Inflammatory macrophage (primary cell): ENCODE measurements around the gene ETFB.
"Not testable (repeated sequence)": the region's sequence is repeated elsewhere in the genome, so short reads cannot be mapped to it uniquely, and the experiment has no call there.

Source experiments
- DNase-seq, 2 donors: peaks; one replicate each; pipeline ENCODE4 v3.0.0-alpha.2; 2020 to 2022
- total RNA-seq, 18 experiments: gene quantifications; one replicate each; lab custom pipeline; 2026; ENCODE audit warnings: mixed read lengths in 6 of 18, inconsistent platforms in 2 of 18; lab: John Stamatoyannopoulos, UW

ETFB gene
- 3.2 to 14.0 (median 10.4) reads per million in 18 experiments for total RNA-seq

DNA sequence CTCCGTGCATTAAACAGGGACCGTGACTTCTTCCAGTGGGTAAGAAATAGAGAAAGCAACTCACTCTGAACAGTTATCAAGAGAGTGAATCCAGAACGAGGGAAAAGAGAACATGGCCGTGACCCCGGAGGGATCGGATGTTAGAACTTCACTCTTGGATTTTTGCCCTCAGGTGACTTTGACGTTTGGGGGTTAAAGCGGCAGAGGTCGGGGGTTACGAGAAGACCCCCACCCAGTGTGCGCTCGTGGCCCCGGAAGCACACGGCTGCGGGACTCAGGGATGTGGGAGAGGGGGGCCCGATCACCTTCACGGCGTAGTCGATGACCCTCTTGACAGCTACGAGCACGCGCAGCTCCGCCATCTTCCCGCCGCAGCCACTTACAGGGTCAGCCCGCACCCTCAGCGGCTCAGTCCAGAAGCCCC, at the start of gene ETFB:
ETFB (minus strand) TSS at position 424 of the 424 bp plus-strand sequence; CDS start at position 362, 62 bp downstream.
- DNase-seq = no peak

DNA sequence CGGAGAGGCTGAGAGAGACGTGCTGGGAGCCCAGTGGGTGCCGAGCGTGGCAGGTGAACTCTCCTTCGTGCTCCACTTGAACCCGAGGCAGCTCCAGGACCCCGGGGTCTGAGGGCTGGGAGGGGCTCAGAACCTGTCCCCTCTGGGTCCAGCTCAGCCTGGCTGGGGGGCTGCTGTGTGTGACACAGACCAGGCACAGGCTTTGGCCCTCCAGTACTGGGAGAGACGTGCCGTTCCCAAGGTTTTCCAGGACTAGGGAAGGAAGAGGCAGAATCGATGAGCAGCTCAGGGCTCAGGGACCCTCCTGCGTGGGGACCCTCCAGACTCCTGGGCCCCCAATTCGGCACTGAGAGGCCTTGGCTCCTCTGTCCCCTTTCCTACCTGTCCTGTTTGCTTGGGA, 49.0 kb upstream of the ETFB start:
- no peak for DNase-seq

DNA sequence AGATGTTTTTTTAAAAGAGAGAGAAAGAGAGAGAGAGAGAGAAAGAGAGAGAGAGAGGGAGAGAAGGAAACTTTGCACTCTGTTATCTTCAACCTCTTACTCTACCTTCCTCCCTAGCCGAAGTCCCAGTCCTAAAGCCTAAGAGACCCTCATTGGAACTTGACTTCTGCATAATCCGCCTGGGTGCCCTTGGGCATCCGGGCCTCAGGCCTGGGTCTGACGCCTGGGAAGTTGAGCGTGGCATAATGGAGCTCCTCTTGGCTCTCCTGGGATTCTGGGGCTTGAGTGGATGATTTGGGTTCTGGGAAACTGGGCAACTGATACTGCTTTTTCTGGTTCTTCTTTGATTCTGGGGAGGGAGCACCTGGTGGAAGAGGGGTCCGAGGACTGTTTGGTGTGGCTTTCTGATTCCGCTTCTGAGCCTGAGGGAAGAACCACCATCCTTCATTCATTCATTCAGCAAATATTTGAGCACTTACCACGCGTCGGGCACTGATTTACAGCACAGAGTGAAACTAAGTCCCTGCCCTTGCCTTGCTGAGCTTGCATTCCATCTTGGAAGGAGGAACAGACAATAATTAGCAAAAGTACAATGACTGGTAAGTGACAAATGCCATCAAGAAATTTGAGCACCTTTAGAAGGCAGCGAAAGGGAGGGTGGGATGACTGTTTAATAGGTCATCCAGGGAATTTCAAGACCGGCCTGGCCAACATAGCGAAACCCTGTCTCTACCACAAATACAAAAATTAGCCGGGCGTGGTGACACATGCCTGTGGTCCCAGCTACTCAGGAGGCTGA, 45.0 kb upstream of the ETFB start:
- DNase-seq = no peak

DNA sequence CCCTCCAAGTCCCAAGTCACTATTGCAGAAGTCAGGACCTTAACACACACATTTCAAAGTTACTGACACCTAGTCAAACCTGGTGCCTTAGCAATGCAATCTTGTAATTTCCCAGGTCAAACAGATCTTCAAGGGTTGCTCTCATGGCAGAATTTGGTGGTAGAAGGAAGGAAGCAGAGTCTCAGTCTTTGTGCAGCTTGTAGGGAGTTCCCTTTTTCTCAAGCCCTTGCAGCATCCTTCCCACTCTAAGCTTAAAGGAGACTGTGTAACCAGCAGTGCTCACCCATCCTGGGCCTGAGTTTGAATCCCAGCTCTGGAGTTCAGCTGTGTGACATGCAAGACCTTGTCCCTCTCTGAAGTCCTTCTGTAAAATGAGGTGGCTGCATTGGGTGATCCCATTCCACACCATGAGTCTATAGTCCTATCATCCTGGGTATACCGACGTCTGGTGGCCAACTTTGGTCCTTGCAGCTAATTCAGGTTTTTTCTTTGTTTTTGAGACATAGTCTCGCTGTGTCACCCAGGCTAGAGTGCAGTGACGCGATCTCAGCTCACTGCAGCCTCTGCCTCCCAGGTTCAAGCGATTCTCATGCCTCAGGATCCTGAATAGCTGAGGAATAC, 41.4 kb upstream of the ETFB start:
- peak; percentile 89 for DNase-seq

DNA sequence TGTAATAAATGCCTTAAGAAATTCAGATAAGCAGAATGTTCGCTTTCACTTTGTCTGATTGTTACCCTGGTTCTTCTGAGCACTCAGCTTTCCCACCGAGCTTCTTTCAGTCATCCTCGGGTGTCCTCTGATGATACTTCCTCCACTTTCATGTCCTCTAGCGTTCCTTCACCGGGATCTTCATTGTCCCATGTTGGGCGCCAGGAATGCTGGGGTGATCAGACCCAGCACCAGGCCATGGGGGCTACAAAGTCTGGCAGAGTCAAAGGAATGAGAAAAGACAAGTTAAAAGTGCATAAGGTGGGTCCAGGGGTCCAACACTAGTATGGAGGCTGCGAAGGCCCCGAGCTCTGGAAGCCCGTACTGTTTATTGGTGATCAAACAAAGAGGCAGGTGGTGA, 35.9 kb upstream of the ETFB start:
- no peak for DNase-seq

DNA sequence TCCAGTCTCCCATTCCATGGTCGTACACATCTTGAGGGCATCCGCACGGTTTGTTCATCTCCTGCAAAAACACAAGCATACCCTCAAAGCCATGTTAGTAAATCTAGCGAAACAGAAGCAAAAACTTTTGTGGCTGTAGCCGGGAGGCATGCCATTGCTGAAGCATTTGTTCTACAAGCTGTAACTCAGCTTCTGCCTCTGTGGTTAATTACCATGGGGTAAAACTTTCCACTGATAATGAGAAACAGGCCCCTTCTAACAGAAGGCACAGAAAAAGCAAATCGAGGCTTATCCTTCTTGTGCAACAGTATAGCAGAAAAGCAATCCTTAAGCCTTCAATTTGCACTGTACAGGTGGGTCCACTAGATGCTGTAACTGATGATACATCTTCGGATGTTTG, 33.7 kb upstream of the ETFB start:
- not testable (repeated sequence) for DNase-seq

DNA sequence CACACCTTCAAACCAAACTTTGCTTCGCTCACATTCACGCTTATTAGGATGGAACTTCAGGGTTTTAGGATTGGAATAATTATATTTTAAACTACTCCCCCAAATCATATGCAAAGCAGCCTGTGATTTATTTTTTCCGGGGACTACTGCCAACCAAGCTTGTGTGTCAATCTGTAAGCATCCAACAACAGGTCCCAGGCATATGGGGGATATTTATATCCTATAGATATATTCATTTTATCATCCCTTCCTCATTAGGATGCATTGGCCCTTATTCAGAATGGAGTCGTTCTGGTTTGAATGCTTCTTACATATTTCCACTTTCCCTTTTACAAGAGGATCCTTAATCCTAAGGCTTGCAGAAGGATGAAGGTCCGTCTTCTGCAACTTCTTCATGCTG, 33.0 kb upstream of the ETFB start:
- DNase-seq = no peak

DNA sequence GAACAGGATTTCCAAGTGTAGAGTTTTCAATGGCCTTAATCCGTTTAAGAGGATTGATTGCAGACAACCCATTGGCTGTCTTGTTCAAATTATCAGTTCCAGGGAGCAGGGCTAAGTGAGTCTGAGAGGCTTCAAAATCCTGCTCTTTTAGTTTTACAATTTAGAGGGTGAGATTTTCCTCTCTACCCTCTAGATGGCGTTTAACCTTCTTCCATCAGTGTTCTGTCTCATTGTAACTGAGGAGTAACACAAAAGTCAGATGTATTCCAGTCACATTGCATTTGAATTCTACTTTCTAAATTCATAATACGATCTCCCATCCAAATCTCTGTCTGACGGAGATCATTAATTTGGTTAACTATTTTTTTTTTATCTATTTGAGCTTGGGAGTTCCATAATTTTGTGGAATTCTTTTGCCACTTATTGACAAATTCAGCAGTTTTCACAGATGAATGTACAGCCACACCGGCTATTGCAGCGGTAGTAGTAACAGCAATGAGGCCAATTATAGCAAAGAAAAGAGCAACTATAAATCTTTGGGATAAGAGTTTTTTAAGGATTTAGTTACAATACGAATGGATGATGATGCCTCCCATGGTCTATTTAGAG, 32.0 kb upstream of the ETFB start:
- DNase-seq = peak; percentile 22 to 46

DNA sequence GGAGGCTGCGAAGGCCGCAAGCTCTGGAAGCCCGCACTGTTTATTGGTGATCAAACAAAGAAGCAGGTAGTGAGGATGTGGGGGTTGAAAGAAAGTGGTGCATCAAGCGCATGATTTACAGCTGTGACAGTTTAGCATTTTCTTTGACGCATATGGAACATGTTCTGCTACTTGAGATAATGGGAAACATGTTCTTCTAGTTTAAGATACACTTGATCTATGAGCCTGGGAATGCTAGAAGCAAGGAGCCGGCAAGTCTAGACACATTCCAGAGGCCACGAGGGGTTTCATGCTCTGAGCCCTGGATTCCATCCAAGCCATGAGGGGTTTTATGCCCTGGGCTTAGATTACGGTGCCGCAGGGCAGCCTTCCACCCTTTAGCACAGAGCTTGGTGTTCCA, 31.3 kb upstream of the ETFB start:
- DNase-seq = not testable (repeated sequence)

DNA sequence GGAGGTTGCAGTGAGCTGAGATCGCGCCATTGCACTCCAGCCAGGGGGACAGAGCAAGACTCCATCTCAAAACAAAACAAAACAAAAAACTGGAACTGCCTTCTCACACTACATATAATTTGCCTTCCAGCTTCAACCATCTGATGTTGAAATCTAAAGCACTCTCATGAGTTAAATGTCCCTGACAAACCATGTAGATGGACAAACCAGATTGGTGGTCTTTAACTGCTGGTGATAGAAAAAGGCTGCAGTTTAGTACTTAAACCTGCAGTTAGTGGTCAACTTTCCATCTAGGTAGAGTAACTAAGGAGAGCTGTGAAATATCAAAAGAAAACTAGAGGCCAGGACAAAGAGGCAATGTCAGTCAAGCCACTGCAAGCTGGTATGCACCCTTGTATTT, 30.0 kb upstream of the ETFB start:
- no peak for DNase-seq

DNA sequence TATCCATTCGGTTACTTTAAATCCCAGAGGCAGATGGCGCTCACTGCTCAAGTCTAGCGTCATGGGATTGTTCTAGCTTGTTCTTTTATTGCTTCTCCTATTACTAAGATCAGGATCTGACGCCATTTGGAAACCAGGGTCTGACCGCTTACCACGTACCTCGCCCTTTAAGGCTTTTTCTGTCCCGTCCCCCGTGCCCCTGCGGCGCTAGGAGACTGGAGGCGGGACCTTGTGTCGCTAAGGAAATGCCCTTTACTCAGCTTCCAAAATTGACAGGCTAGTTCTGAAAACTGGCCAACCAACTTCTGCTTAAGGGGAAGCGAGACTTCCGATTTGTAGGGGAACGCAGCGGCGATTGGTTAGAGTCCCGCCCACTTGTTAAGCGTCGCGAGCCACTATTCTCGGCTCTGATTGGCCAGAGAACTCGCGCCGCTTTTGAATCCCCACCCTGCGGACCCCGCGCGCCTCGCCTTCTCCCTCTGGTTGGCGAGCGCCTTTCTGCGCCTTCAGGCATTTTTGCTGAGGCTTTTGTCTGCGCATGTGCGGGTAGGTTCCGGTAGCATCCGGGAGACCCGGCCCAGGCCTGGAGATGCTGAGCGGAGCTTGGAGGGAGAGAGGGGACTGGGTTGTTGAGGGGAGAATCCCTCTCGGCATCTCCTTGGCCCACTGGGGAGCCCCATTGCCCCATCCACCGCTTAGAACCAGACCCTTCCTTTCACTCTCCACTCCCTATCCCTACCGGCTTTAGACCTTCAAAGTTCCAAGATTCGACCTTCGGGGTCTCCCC, 28.1 kb upstream of the ETFB start:
- peak; percentile 99 for DNase-seq

DNA sequence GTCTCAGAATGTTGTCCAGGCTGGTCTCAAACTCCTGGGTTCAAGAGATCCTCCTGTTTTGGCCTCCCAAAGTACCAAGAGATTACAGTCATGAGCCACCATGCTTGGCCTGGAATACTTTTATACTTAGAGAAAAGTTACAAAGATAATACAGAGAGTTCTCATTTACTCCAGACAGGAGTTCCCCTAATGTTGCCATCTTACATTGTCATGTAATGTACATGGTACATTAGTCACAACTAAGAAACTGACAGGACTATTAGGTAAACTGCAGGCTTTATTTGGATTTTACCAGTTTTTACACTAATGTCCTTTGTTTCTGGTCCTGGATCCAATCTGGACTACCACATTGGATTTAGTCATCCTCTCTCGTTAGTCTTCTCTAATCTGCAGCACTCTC, 26.5 kb upstream of the ETFB start:
- peak in 1 of 2 donors; percentile 8 for DNase-seq

DNA sequence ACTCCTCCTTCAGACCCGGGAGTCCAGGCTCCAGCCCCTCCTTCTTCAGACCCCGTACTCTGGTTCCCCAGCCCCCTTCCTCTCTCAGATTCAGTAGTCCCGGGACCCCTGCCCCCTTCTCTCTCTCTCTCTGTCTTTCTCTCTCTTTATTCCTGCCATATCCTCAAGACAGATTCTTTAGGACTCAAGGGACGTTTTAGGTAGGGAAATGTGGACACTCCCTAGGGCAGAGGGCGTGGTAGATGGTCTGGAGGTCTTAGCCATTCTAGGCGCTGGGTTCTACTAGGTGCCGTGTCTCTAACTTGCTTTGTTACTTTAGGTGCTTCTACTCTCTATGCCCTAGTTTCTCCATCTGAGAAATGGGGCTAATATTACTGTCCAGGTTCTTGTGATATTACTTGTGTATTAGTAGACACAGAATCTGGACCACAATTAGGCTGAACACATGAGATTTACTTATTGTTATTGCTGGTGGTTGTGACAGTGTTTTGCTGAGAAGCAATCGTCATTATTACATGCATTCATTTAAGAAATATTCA, 25.0 kb upstream of the ETFB start:
- DNase-seq = no peak

DNA sequence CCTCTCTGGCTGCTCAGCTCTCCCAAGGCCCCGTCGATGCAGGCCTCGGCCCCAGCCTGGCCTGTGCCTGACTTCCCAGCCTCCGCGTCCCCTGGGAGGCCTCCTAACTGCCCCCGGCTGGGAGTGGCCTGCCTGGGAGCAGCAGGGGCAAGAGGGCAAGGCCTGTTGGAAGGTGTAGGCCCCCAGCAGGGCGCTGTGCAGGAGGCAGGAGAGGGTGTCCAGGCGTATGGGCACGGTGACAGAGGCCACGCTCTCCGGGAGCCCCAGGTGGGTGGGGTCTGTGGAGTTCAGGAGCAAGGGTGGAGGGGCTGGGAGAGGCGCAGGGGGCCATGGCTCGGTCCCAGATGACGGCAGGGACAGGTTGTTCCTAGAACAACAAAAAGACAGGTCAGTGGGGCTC, 23.0 kb upstream of the ETFB start:
- no peak for DNase-seq

DNA sequence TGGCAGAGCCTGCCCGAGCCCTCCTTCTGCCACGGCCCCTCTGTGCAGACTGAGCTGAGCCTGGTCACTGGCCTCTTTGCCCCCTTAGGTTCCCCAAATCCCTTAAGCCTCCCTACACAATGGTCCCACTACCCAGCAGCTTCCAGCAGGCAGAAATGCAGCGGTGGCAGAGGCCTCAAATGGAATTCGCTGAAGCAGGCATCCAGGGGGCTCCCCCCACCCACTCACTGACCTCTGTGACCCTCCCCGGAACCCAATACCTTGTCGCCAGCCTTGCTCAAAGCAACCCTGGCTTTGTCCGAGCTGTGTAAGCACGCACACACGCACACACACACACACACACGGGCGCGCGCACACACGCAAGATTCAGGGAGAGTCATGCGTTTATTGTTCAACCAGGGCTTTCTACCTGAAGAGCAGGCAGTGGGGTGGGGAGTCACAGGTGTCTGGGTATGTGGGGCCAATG, 21.8 kb upstream of the ETFB start, which contains the start of gene LIM2:
LIM2 (minus strand) TSS at position 51 of the 466 bp plus-strand sequence. CDS start 531 bp downstream, outside the sequence.
- no peak for DNase-seq

DNA sequence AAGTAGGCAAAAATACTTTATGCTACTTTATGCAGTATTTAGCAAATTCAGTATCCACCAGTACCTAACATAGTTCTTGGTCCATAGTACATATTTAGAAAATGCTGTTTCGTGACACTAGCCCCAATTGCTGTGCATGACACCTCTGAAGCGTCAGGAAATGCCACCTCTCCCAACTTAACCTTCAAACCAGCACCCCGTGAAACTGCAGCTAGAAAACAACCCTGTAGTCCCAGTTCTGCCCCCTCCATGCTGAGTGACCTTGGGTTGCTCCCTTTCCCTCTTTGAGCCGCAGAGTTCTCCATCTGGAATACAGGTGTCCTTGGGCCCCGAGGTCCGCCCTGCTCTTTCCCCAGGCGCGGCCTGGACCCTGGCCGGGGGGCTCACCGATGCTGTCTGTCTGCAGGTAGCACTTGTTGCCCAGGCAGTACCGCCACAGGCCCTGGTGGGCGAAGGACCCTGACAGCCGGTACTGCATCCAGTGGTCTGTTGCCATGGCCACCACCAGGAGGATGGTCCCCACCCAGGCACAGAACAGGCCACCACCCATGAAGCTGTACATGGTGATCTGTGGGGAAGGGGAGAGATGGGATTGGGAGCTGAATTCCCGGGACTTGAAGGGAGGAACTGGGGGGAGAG, 20.8 kb upstream of the ETFB start:
- no peak for DNase-seq

DNA sequence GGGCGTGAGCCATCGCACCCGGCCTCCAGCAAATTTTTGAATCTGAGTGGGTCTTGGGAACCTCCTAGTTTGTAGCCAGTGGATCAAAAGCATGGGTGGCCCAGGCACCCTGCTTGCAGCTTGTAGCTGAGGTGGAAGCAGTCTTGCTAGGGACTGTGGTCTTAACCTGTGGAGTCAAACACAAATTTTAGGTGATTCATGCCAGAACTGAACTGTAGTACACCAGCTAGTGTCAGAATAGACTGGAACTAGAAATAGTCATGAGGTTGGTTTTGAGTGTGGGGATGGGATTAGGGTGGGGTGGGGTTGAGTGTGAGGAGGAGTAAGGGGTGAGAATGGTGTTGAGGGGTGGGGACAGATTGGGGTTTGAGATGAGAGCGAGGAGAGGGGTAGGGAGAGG, 15.8 kb upstream of the ETFB start:
- DNase-seq = no peak

DNA sequence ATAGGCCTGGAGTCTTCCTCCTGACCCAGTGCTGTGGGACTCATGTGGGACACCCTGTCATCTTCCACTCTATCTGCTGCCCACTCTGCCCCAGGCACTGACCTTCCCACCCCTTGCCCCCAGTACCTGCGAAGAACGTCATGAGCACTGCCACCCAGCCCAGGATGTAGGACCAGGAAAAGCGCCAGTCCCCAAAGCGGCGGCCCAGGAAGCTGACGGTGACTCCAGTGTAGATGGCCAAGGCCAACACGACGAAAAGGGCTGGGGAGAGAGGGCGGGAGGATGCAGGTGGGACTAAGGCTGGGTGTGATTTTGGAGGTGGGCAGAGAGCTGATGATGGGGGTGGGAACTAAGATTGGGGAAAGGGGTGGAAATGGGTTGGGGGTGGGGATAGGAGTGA, 14.2 kb upstream of the ETFB start:
- DNase-seq = no peak

DNA sequence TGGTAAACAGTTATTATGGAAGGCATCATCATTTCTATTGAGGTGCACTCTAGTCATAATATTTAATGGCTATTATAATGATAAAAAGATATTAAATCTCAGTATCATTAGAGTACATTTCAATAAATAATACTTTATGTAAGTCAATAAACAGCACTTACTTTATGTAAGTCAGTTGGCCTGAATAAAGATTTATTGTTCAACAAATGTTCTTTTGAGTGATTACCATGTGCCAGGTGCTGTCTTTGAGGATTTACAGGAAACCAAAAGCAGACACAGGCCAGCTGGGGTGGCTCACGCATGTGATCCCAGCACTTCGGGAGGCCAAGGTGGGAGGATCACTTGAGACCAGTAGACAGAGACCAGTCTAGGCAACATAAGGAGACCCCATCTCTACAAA, 11.2 kb upstream of the ETFB start:
- DNase-seq = no peak

DNA sequence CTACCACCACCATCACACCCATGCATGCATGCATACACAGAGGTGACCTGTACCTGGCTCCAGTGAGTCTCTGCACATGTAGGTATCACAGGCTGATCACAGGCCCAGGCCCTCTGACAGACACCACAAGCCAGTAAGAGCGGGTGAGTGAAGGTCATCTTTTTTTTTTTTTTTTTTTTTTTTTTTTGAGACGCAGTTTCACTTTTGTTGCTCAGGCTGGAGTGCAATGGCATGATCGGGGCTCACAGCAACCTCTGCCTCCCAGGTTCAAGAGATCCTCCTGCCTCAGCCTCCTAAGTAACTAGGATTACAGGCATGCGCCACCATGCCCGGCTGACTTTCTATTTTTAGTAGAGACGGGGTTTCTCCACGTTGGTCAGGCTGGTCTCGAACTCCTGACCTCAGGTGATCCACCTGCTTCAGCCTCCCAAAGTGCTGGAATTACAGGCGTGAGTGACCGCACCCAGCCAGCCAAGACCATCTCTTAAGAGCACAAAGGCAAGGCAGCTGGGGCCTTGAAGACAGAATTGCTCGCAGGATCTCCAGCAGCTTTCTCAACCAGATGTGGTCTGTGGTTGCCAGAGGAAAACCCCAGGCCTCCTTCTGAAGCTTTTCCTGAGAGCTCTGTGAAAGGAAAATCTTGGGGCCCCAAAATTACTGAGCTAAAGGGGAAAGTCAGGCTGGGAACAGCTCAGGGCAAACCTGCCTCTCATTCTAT, 9.5 kb upstream of the ETFB start:
- no peak for DNase-seq
